ENCODE data around the gene OR2V1.

Gene OR2V1

DNA sequence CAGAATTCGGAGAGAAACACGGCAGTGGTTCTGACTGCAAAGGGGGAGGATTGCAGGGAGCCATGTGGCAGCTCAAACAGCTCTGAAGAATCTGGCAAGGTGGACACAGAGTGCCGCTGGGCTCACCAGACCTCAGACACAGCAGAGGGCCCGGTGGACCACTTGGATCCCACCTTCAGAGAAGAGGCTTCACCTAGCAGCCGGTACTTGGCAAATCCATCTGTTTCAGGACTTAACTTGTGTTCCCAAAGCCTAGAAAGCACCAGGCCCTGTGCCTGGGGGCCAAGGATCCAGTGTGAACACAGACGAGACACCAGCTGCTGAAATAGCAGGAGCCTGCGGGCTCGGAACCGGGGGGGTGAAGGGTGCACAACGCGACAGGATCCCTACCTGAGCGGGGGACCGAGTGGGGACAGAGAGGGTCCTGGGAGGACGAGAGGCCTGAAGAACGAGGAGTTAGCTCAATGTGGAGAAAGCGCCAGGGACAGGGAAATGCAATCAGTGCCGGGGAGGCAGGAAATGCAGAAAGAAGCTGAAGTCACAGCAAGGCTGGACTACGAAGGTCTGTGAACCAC, 46.3 kb downstream of the OR2V1 start:
- Histone ChIP-seq H3K4me1 (ENCODE audit: control insufficient read depth in 1 of 2, insufficient read depth in 1 of 2, low read depth in 1 of 2, low read length in 1 of 2) (no peaks in the 10 kb centered on the region), H3K36me3 (no peaks in the 10 kb centered on the region), H3K4me3 (ENCODE audit: low read depth in 1 of 2, low read length in 1 of 2) (no peak overlapping the region), H3K9me3 (no peaks in the 10 kb centered on the region), H3K27ac (no peak overlapping the region), H3K27me3 (peaks cover 82% of the 10 kb centered on the region)
- TF ChIP-seq CTCF (IDR thresholded peaks at IDR 0.05) = no peak

- no peak for TF ChIP-seq CTCF (IDR thresholded peaks at IDR 0.05)
- Histone ChIP-seq H3K4me1 (ENCODE audit: control insufficient read depth in 1 of 2, insufficient read depth in 1 of 2, low read depth in 1 of 2, low read length in 1 of 2) (no peaks in the 10 kb centered on the region), H3K27me3 (peaks cover 94% of the 10 kb centered on the region), H3K36me3 (no peaks in the 10 kb centered on the region), H3K9me3 (no peaks in the 10 kb centered on the region), H3K4me3 (ENCODE audit: low read depth in 1 of 2, low read length in 1 of 2) (no peak overlapping the region), H3K27ac (no peak overlapping the region)
These were observed 49.0 kb downstream of the OR2V1 start for GRCh38 chr5:181081989-181082388.

DNA sequence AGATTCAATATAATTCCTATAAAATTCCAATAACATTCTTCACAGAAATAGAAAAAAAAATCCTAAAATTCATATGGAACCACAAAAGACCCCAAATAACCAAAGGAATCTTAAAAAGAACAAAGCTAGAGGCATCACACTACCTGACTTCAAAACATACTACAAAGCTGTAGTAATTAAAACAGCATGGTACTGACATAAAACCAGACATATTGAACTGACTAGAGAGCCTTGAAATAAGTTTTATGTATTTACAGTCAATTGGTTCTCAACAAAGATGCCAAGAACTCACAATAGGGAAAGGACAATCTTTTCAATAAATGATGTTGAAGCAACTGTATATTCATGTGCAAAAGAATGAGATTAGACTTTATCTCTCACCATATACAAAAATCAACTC, 54.0 kb downstream of the OR2V1 start:
- TF ChIP-seq CTCF (IDR thresholded peaks at IDR 0.05) = no peak
- Histone ChIP-seq H3K4me1 (ENCODE audit: control insufficient read depth in 1 of 2, insufficient read depth in 1 of 2, low read depth in 1 of 2, low read length in 1 of 2) (no peaks in the 10 kb centered on the region), H3K9me3 (no peaks in the 10 kb centered on the region), H3K27me3 (peaks cover 75% of the 10 kb centered on the region), H3K27ac (no peak overlapping the region), H3K36me3 (no peaks in the 10 kb centered on the region), H3K4me3 (ENCODE audit: low read depth in 1 of 2, low read length in 1 of 2) (no peak overlapping the region)

Measured in neutrophil (primary cell).